Upper lobe of right lung (tissue), 1 donor: ENCODE data around the gene RAD52. TPM values are rescaled to one million over a fixed set of nuclear protein-coding genes. Genes with fewer than 3 reads are reported as not detected.

Experiments used
- ATAC-seq: fragments of 200-7000 bp; cut with Tn5 transposase; one replicate; pipeline ENCODE4 v1.9.1; 2020; ENCODE audit warnings: mild to moderate bottlenecking, moderate library complexity
- DNase-seq: peaks from one replicate; pipeline ENCODE4 v3.0.0-alpha.2; 2020
- H3K27ac ChIP-seq: fragments of 200-600 bp; one replicate; pipeline ENCODE4 v1.8.0; 2022
- H3K27me3 ChIP-seq: fragments of 200-600 bp; one replicate; pipeline ENCODE4 v1.8.0; 2022; ENCODE audit warnings: mild to moderate bottlenecking
- H3K36me3 ChIP-seq: fragments of 200-600 bp; one replicate; pipeline ENCODE4 v1.8.0; 2022
- H3K4me1 ChIP-seq: fragments of 200-600 bp; one replicate; pipeline ENCODE4 v1.8.0; 2022
- H3K4me3 ChIP-seq: fragments of 200-600 bp; one replicate; pipeline ENCODE4 v1.8.0; 2022; ENCODE audit warnings: mild to moderate bottlenecking
- H3K9me3 ChIP-seq: fragments of 200-600 bp; one replicate; pipeline ENCODE4 v1.8.0; 2022
- CTCF ChIP-seq: fragments of 200-600 bp; IDR thresholded peaks from one replicate; pipeline ENCODE4 v1.8.0; 2022; ENCODE audit warnings: antibody characterized with exemption
- intact Hi-C: fragments of 100-400 bp; cut with DNase I; formaldehyde crosslinking; loops from one replicate; pipeline ENCODE4 v1.11.0; 2022
- total RNA-seq: library from RNA; stranded (reverse); fragmentation: NEBNext Ultra II Directional; extraction: Animal tissue kit (Norgen Biotek cat#: 25700); gene quantifications from one replicate; pipeline ENCODE4 v1.2.1, GENCODE V29; 2021
- donor health status: DM: no; HTN: yes; CAD: no; lungs with severe emphysema.

Gene RAD52
- total RNA-seq, 1 donor from 2014 or later = 13.3 TPM

GRCh38 chr12:991350-992333, 42.1 kb upstream of the RAD52 start:
- H3K27ac ChIP-seq = peak overlapping the region; percentile 98
- H3K4me1 ChIP-seq = peaks cover 24% of the 10 kb centered on the region
- no peaks in the 10 kb centered on the region for H3K27me3 ChIP-seq
- H3K9me3 ChIP-seq = no peaks in the 10 kb centered on the region
- intact Hi-C loops = no loop called here
- H3K4me3 ChIP-seq = peak overlapping the region; percentile 88
- H3K36me3 ChIP-seq = no peaks in the 10 kb centered on the region
- ATAC-seq (peak; percentile 58), DNase-seq (no peak)
- TF ChIP-seq CTCF = no peak

- intact Hi-C loops = no loop called here
- DNase-seq = peak; percentile 94
- peak; percentile 96 for ATAC-seq
Measured at GRCh38 chr12:990661-991349, 41.3 kb upstream of the RAD52 start, which contains the start of gene ERC1. Gene ERC1, plus strand, starts transcription at chr12:991223. Its CDS starts 36,681 bp downstream, at chr12:1027904.

GRCh38 chr12:989751-990660, 40.5 kb upstream of the RAD52 start:
- TF ChIP-seq CTCF = no peak
- Histone ChIP-seq H3K27ac (peak overlapping the region; percentile 98), H3K4me1 (peaks cover 24% of the 10 kb centered on the region), H3K27me3 (no peaks in the 10 kb centered on the region), H3K4me3 (peak overlapping the region; percentile 88), H3K36me3 (no peaks in the 10 kb centered on the region), H3K9me3 (no peaks in the 10 kb centered on the region)
- intact Hi-C loops = no loop called here
- ATAC-seq (peak; percentile 56), DNase-seq (peak; percentile 90)

More at GRCh38 chr12:990661-991349, 41.3 kb upstream of the RAD52 start, which contains the start of gene ERC1:
- peak within 1 kb of the TSS; percentile 98 for H3K27ac ChIP-seq
- peak within 1 kb of the TSS; percentile 88 for H3K4me3 ChIP-seq
- H3K9me3 ChIP-seq = no peaks in the 10 kb centered on the region
- TF ChIP-seq CTCF = no peak
- peaks cover 24% of the 10 kb centered on the region for H3K4me1 ChIP-seq
- no peaks in the 10 kb centered on the region for H3K27me3 ChIP-seq
- no peaks in the 10 kb centered on the region for H3K36me3 ChIP-seq

GRCh38 chr12:989051-989450, 39.6 kb upstream of the RAD52 start:
- Histone ChIP-seq H3K9me3 (no peaks in the 10 kb centered on the region), H3K36me3 (no peaks in the 10 kb centered on the region), H3K27ac (no peak overlapping the region), H3K4me1 (peaks cover 24% of the 10 kb centered on the region), H3K4me3 (peak overlapping the region; percentile 88), H3K27me3 (no peaks in the 10 kb centered on the region)
- DNase-seq (no peak), ATAC-seq (no peak)
- intact Hi-C loops = no loop called here
- TF ChIP-seq CTCF = no peak

GRCh38 chr12:988646-989045, 39.2 kb upstream of the RAD52 start:
- intact Hi-C loops = no loop called here
- Histone ChIP-seq H3K4me1 (peaks cover 24% of the 10 kb centered on the region), H3K9me3 (no peaks in the 10 kb centered on the region), H3K36me3 (no peaks in the 10 kb centered on the region), H3K27ac (no peak overlapping the region), H3K27me3 (no peaks in the 10 kb centered on the region), H3K4me3 (no peak overlapping the region)
- ATAC-seq (no peak), DNase-seq (no peak)
- no peak for TF ChIP-seq CTCF
